GM18508 (cell line): ENCODE results near the gene BMAL1.

Experiments used
- ATAC-seq: cut with Tn5 transposase; IDR thresholded peaks from one replicate; pipeline ENCODE4 v1.9.1; 2021; ENCODE audit warnings: moderate number of reproducible peaks; ENCODE audit not compliant: insufficient read depth, unreplicated experiment

The BMAL1 gene

GRCh38 chr11:13289081-13289480, 11.5 kb downstream of the BMAL1 start:
- no peak for ATAC-seq

GRCh38 chr11:13290221-13290980, 12.8 kb downstream of the BMAL1 start:
- ATAC-seq, result no peak

GRCh38 chr11:13291361-13291760, 13.8 kb downstream of the BMAL1 start:
- no peak for ATAC-seq

GRCh38 chr11:13291800-13292199, 14.2 kb downstream of the BMAL1 start:
- ATAC-seq, result no peak

- no peak for ATAC-seq
Measured at GRCh38 chr11:13292970-13293369, 15.4 kb downstream of the BMAL1 start.

- no peak for ATAC-seq
Measured at GRCh38 chr11:13294178-13294577, 16.6 kb downstream of the BMAL1 start.

- no peak for ATAC-seq
Measured at GRCh38 chr11:13294771-13295579, 17.4 kb downstream of the BMAL1 start.

- ATAC-seq, result no peak
Measured at GRCh38 chr11:13297308-13297916, 19.8 kb downstream of the BMAL1 start.

- no peak for ATAC-seq
Measured at GRCh38 chr11:13297917-13298356, 20.3 kb downstream of the BMAL1 start.

GRCh38 chr11:13298765-13299164, 21.2 kb downstream of the BMAL1 start:
- no peak for ATAC-seq

GRCh38 chr11:13301522-13301921, 23.9 kb downstream of the BMAL1 start:
- no peak for ATAC-seq

- no peak for ATAC-seq
Measured at GRCh38 chr11:13302420-13302958, 24.9 kb downstream of the BMAL1 start.

- ATAC-seq, result no peak
Measured at GRCh38 chr11:13303668-13304649, 26.4 kb downstream of the BMAL1 start.

GRCh38 chr11:13304655-13305335, 27.2 kb downstream of the BMAL1 start:
- ATAC-seq, result no peak

- ATAC-seq, result no peak
Measured at GRCh38 chr11:13308704-13309103, 31.1 kb downstream of the BMAL1 start.

GRCh38 chr11:13309156-13309555, 31.6 kb downstream of the BMAL1 start:
- no peak for ATAC-seq

GRCh38 chr11:13310443-13310842, 32.9 kb downstream of the BMAL1 start:
- no peak for ATAC-seq

- ATAC-seq, result no peak
Measured at GRCh38 chr11:13311570-13311969, 34.0 kb downstream of the BMAL1 start.
